ENCODE data around the gene ABI1.

GRCh38 chr10:26739071-26739631 lies 121.6 kb downstream of the ABI1 start:
- no peak for TF ChIP-seq CTCF (IDR thresholded peaks at IDR 0.05)
- no peak for TF ChIP-seq POLR2A (IDR thresholded peaks at IDR 0.05)
